UCSD-AML1 (cell line): ENCODE results near the gene VSTM4.
A peak's percentile ranks its signal among the peaks of the same experiment; 100 is the strongest.

Source experiments
- DNase-seq: peaks from one replicate; lab custom pipeline; 2025; ENCODE audit not compliant: unreplicated experiment; lab: John Stamatoyannopoulos, UW

The VSTM4 gene

GRCh38 chr10:49115015-49115795, at the start of gene VSTM4:
Gene VSTM4, minus strand, starts transcription at chr10:49115522. Its CDS starts 37 bp downstream, at chr10:49115485.
- DNase-seq = no peak

DNA sequence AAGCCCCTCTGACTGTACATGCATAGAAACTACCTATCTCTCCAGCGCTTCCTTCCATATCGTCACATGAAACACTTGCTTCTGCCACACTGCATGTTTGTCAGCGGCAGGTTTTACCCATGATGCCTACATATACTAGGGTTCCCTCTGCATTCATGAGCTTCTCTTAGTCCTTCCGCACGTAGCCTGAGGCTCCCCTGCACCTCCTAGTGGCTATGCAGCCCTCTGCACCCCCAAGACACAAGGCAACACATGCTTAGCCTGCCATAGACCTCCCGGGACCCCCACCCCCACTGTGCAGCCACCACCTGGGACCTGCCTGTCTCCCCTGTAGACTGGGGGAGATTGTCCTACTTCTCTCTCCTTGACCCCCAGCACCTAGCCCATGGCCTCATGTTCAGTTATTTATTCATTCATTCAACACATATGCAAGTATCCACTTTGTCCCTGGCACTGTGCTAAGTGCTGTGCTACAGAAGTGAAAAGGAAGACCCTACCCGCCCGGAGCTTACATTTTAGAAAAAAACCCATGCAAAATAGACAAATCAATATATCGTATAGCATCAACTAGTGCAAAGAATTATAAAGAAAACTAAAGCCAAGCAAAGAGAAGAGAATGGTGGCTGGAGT, 49.4 kb upstream of the VSTM4 start:
- DNase-seq = peak; percentile 34

GRCh38 chr10:49163741-49164140, 48.4 kb upstream of the VSTM4 start:
- no peak for DNase-seq

- DNase-seq = no peak
Measured at GRCh38 chr10:49162761-49163310, 47.5 kb upstream of the VSTM4 start.

DNA sequence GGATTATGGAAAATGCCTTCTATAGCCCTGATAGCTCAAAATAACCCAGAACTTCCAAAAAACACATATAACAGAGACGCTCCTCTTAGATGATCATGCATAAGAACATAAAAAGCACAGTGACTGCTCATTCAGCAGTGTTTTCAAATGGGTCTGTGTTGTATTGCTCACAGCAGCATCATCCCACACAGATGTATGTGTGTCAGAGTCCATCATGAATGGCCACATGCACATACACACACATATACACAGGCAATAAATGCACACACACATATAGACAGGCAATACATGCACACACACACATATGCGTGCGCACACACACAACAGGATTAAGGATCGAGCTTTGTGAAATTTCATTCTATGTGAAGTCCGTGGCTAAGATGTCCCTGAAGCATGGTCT, 46.7 kb upstream of the VSTM4 start:
- no peak for DNase-seq

- DNase-seq = no peak
Measured at GRCh38 chr10:49161411-49161997, 46.2 kb upstream of the VSTM4 start.

GRCh38 chr10:49160814-49161213, 45.5 kb upstream of the VSTM4 start:
- no peak for DNase-seq

GRCh38 chr10:49160110-49160509, 44.8 kb upstream of the VSTM4 start:
- no peak for DNase-seq

GRCh38 chr10:49158915-49159314, 43.6 kb upstream of the VSTM4 start:
- DNase-seq = no peak

- DNase-seq = no peak
Measured at GRCh38 chr10:49158404-49158803, 43.1 kb upstream of the VSTM4 start.

DNA sequence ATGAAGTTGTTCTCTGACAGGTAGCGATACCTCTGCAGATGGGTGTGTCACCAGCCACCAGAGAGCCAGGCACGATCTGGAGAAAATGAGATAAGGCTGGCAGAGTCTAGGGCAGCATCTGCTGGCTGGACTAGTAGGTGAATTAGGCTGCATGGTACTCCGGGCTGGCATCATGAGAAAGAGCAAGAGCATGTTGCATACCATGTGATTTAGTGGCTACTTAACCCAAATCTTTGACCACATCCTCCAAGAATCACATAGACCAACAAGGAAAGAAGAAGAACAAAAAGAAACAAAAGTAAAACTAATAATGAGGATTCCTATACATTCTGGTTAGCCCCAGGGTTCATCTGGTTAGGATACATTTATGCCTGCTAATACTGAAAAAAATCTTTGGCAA, 41.9 kb upstream of the VSTM4 start:
- no peak for DNase-seq

DNA sequence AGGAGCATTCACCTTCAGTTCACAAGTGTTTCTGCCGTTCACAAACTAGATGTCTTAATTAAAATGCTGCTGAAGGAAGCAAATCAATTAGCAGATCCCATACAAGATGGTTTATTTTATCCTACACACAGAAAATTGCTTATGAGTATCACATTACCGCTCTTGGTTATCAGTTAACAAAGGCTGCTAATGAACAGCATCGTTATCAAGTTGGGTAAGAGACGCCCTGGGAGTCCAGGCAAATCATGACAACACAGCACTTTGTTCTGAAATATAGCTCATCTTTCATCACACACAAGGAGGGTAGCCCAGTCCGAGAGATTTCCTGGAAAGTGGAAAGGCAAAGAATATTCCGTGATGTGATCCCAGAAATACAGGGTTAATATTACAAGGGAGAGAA, 39.3 kb upstream of the VSTM4 start:
- no peak for DNase-seq

- no peak for DNase-seq
Measured at GRCh38 chr10:49153971-49154370, 38.6 kb upstream of the VSTM4 start.

- no peak for DNase-seq
Measured at GRCh38 chr10:49153115-49153514, 37.8 kb upstream of the VSTM4 start.

- DNase-seq = no peak
Measured at GRCh38 chr10:49152663-49153062, 37.3 kb upstream of the VSTM4 start.

DNA sequence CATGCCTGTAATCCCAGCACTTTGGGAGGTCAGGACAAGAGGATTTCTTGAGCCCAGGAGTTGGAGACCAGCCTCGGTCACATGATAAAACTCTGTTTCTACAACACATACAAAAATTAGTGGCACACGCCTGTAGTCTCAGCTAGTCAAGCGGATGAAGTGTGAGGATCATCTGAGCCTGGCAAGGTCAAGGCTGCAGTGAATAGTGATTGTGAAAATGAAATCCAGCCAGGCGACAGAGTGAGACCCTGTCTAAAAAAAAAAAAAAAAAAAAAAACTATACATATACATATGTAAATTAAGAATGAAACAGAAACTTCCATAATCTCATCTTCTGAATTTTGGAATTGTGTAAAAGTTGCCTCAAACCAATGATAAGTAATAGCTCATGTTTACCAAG, 36.7 kb upstream of the VSTM4 start:
- no peak for DNase-seq

GRCh38 chr10:49151481-49151880, 36.2 kb upstream of the VSTM4 start:
- DNase-seq = no peak

GRCh38 chr10:49151025-49151445, 35.7 kb upstream of the VSTM4 start:
- no peak for DNase-seq

DNA sequence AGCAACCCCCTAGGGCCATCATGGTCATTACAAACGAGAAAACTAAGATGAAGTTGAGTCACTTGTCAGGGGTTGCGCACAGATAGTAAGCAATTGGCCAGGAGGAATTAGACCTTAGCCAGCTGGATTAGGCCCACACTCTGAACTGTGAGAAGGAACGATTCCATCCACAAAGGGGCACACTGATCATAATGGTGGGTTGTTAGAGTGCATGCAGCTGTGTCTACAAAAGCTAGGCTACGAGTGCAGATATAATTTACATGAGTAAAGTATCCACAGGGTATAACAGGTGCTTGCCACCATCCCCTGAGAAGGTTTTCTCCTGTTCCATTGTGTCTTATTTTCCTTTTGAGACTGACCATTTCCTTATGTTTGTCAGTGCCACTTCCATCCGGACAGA, 35.1 kb upstream of the VSTM4 start:
- no peak for DNase-seq

- DNase-seq = no peak
Measured at GRCh38 chr10:49149881-49150280, 34.6 kb upstream of the VSTM4 start.

DNA sequence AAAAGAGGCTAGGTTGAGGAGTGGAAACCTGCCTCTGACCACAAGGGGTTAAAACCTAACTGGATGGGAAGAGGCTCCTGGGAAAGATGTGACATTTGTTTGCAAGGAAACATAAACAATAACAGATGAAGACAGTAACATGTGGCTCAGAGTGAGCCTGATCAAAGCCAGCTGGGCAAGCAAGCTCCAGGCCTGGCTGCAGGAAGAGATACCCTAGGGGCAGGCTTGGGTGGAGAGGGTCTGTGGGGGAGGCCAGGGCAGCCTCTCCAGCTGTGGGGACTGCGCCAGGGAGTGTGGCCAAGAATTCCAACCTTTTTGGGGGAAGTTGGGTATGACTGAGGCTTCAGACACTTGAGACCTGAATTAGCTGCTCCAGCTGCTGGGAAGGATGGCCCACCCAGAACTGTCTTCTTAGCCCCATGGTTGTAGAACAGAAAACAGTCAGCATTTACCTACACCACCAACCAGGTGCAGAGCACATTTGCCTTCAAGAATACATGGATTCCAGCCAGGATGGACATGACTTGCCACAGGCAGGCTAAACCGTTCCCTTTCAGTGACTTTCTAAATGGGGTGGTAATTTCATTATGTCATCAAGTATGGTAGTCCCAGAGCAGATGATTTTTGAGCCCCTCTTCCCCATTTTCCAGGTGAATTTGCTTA, 28.9 kb upstream of the VSTM4 start:
- no peak for DNase-seq
